Heart left ventricle (tissue), 13 donors: Measurements from ENCODE around the gene DCST1.

ENCODE experiments used
- CTCF ChIP-seq, 12 donors: fragments of 200-600 bp; sonication (generic) in 4 of 12; IDR thresholded peaks; one replicate each; pipeline versions ENCODE4 v1.5.0 to v1.8.0; 2018 to 2022; ENCODE audit warnings: antibody characterized with exemption in 12 of 12, mild to moderate bottlenecking in 5 of 12
- POLR2A ChIP-seq, 2 donors: fragments of 450-650 bp; IDR thresholded peaks; one replicate each; pipeline ENCODE4 v1.6.1; 2017; ENCODE audit warnings: antibody characterized with exemption in 2 of 2, mild to moderate bottlenecking in 2 of 2, moderate library complexity in 2 of 2
- donor health status: ischemic (EF 13 %, LVEDD 7.1; RV severe dilation, severe dysfunction).
- donor health status: DM: no; HTN: yes; CAD: no.
- donor health status: DM: no; HTN: no; CAD: no.
- donor health status: ischemic (EF 25% LVEDD 6.9; RV normal size, moderate dysfunction).
- donor health status: ischemic (EF 25% LVEDD 5.7; RV mildly dilated, moderate dysfunction).
- donor health status: ischemic (EF 35%, LVEDD 5.7; RV mildly dilated, moderate dysfunction).
- donor health status: nonischemic (EF 11% LVEDD 7.7; RV severe dilation, severe dysfunction).
- donor health status: DM: yes; HTN: yes; CAD: no.
- donor health status: PGD.
- donor health status: ischemic (EF 29% LVEDD 5.4; RV normal size, mild dysfunction).
- donor health status: nonischemic (EF 23%, LVEDD 6.1; RV moderate dilation, normal function).

- TF ChIP-seq POLR2A (IDR thresholded peaks at IDR 0.05) (no peak), CTCF (IDR thresholded peaks at IDR 0.05) (no peak)
Observed at GRCh38 chr1:155014709-155015508, 18.7 kb upstream of the DCST1 start.
